Stimulated activated CD8-positive, alpha-beta memory T cell treated with anti-CD3 and anti-CD28 coated beads, Interleukin-7, amount 100 ng/mL, for 1 hour (primary cell): ENCODE measurements around the gene TSPAN5.
"Not testable (repeated sequence)": the region's sequence is repeated elsewhere in the genome, so short reads cannot be mapped to it uniquely, and the experiment has no call there.

Source experiments
- DNase-seq, 2 donors: peaks; one replicate each; pipeline ENCODE4 v3.0.0-alpha.2; 2020; ENCODE audit warnings: low read depth in 2 of 2

TSPAN5 gene

GRCh38 chr4:98546910-98547594, 111.4 kb downstream of the TSPAN5 start:
- no peak for DNase-seq

DNA sequence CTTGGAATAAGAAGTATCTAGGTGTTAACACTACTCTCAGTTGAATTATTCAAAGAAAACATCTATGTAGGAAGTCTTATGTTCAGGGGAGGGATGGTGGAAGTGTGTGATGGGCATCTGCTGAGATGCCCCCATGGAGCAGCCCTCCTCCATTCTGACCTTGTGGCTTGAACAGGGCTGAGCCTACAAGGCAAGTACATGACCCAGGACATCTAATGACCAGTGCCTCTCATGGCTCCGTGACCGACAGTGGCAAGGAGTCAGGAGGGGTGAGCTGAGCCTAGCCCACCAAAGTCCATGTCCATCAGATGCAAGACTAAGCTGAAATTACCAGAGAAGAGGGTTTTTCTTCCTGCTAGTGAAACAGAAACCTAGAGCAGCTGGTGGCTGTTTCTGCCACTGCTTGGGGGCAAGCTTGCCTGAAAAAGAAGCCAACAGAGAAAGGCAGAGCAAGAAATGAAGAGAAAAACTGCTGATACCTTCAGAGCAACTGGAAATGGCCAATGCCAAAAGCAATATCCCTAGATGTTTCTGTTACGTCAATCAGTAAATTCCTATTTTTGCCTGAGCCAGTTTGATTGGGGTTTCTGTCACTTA, 113.5 kb downstream of the TSPAN5 start:
- no peak for DNase-seq

- DNase-seq = no peak
Observed at GRCh38 chr4:98544141-98544817, 114.1 kb downstream of the TSPAN5 start.

- DNase-seq = no peak
Observed at GRCh38 chr4:98542011-98542410, 116.4 kb downstream of the TSPAN5 start.

- DNase-seq = no peak
Observed at GRCh38 chr4:98540803-98541202, 117.6 kb downstream of the TSPAN5 start.

GRCh38 chr4:98539741-98540140, 118.7 kb downstream of the TSPAN5 start:
- DNase-seq = no peak

DNA sequence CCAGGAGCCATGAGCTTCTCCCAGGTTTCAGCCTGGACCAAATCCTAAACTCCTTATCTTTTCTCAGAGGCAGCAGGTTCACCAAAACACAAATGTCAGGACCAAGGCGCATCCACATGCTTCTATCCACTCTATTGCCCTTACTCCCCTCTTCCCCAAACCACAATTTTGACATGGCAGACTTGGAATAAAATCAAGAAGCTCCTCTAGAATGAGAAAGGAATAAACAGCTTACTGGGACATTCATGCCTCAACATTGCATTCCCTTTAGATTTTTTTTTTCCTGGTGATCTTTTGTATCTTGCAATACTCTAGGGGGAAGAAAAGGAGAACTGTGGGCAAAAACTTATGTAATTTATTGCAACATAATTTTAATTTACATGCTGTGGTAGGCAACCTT, 119.1 kb downstream of the TSPAN5 start:
- DNase-seq = no peak

GRCh38 chr4:98536631-98537030, 121.8 kb downstream of the TSPAN5 start:
- DNase-seq = no peak

- not testable (repeated sequence) for DNase-seq
Observed at GRCh38 chr4:98534146-98534545, 124.3 kb downstream of the TSPAN5 start.

GRCh38 chr4:98530572-98530971, 127.8 kb downstream of the TSPAN5 start:
- DNase-seq = no peak

DNA sequence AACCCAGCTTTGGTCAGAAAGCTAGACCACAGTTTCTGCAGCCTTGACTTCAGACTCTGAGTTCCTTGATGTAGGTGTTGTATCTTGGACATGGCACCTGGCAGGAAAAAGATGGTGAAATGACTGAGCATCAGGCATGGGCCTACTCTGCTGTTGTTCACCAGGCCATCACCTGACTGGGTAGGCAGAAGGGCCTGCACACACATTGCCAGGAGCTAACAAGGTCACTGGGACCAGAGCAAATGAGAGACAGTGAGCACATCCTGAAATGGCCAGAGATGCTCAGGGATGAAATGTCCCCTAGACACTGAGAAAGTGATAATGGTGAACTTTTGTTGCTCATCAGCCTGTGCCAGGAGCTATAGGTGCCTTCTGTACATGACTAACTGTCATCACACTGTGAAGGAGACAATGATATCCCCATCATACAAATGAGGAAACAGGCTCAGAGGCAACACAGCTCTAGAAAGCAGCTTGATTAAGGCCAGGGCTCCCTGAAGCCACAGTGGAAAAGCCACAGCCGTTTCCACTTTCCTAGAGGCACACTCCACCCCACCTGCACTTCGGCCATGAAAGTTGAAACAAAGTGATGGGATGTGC, 128.3 kb downstream of the TSPAN5 start:
- no peak for DNase-seq

- DNase-seq = no peak
Observed at GRCh38 chr4:98528882-98529281, 129.5 kb downstream of the TSPAN5 start.

GRCh38 chr4:98527534-98528269, 130.7 kb downstream of the TSPAN5 start:
- no peak for DNase-seq

DNA sequence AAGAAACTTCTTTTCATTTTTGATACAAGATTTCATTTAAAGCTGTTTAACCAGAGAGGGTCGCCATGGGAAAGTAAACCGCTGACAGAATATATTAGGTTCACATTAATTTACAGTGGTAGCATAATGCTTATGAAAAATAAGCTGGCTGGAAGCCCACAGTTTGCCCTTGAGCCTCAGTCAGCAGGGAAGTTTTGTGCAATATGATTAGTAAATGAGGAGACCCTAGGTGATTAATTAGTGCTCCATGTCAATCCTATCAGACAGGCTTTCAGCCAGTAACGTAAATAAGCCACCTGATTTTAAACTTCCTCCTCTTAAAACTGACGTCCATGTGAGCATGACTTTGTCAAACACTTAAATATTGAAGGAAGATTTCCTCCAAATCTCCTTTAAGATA, 134.2 kb downstream of the TSPAN5 start:
- DNase-seq = no peak

- no peak for DNase-seq
Observed at GRCh38 chr4:98522636-98523395, 135.6 kb downstream of the TSPAN5 start.

GRCh38 chr4:98522062-98522461, 136.3 kb downstream of the TSPAN5 start:
- no peak for DNase-seq

DNA sequence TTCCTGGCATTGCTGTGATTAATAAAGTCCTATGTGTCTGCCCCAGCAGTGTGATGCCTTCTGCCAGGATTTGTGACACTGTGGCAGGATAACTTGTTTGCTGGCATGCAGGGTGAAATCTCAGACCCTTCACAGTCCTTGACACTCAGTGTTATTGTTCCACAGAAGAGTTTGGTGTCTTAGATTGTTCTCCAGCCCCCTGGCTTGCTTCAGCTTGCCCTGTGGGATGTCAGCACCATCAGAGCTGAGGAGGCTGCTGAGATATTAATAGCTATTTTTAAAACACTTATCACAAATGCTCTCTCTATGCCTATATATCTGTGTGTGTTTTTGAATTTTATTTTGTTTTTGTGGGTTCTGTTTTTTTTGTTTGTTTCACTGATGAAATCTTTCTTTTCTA, 136.9 kb downstream of the TSPAN5 start:
- DNase-seq = no peak

GRCh38 chr4:98519268-98519977, 139.0 kb downstream of the TSPAN5 start:
- no peak for DNase-seq

DNA sequence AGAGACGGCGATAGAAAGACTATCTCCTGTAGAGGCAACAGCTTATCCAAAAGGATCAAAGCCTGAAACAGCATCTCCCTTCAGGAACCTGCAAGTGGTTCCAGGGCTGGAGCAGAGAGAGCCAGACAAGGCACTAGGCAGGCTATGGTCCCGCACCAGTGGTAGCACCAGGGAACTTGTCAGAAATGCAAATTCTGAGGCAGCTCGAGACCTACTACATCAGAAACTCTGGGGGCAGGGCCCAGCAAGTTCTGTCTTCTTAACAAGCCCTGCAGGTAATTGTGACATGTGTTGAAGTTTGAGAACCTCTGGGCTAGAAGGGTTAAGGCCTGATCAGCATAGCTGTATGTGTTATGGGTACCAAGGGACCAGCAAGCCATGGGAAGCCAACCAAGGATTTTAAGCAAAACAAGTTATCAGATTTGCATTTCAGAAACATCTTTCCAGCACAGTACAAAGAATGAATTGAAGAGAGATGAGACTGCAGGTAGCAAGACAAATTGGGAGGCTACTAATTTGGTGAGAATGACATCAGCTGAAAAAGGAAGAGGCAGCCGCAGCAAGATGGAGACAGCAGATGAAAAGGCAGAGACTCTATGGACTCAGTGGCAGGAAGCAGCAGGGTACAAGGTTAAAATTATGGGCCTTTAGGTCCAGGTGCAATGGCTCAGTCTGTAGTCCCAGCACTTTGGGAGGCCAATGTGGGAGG, 139.7 kb downstream of the TSPAN5 start:
- no peak for DNase-seq
